Activated CD8-positive, alpha-beta T cell treated with anti-CD3 and anti-CD28 coated beads, Interleukin-2, amount 10 ng/mL, durations not matched to agents 7 days and 5 days (primary cell): ENCODE data around the gene CHRNE. TPM values are rescaled to one million over a fixed set of nuclear protein-coding genes. Genes with fewer than 3 reads are reported as not detected.

Experiments used
- ATAC-seq: fragments of 150-1000 bp; cut with Tn5 transposase; one replicate; pipeline ENCODE4 v1.10.0; 2021; ENCODE audit warnings: moderate library complexity
- CTCF ChIA-PET: fragments of 350-600 bp; sonication (Branson Sonifier 250); formaldehyde crosslinking; loops from one replicate; lab custom pipeline; 2021; ENCODE audit warnings: antibody characterized with exemption; lab: Charles Lee
- POLR2A ChIA-PET: fragments of 350-600 bp; sonication (Branson Sonifier 250); formaldehyde crosslinking; loops from one replicate; lab custom pipeline; 2021; ENCODE audit warnings: antibody characterized with exemption; lab: Charles Lee
- DNase-seq: peaks from one replicate; pipeline ENCODE4 v3.0.0-alpha.2; 2020
- H3K27ac Mint-ChIP-seq: one replicate; pipeline ENCODE4 v1.8.0; 2021; ENCODE audit warnings: mild to moderate bottlenecking, mixed read lengths
- H3K27me3 Mint-ChIP-seq: one replicate; pipeline ENCODE4 v1.8.0; 2021; ENCODE audit warnings: low read depth, mixed read lengths
- H3K36me3 Mint-ChIP-seq: one replicate; pipeline ENCODE4 v1.8.0; 2021; ENCODE audit warnings: low read depth, mixed read lengths
- H3K4me1 Mint-ChIP-seq: one replicate; pipeline ENCODE4 v1.8.0; 2021; ENCODE audit warnings: low read depth, mixed read lengths
- H3K4me3 Mint-ChIP-seq: one replicate; pipeline ENCODE4 v1.8.0; 2021; ENCODE audit warnings: mild to moderate bottlenecking, mixed read lengths
- H3K9me3 Mint-ChIP-seq: one replicate; pipeline ENCODE4 v1.8.0; 2022; ENCODE audit warnings: mixed read lengths; ENCODE audit not compliant: insufficient read depth
- total RNA-seq, 2 experiments: library from RNA; stranded (reverse); gene quantifications; one replicate each; pipeline ENCODE4 v1.2.3, GENCODE V29; 2021

The CHRNE gene
- total RNA-seq, 2 experiments from 2014 or later: 0.26 to 0.45 TPM

DNA sequence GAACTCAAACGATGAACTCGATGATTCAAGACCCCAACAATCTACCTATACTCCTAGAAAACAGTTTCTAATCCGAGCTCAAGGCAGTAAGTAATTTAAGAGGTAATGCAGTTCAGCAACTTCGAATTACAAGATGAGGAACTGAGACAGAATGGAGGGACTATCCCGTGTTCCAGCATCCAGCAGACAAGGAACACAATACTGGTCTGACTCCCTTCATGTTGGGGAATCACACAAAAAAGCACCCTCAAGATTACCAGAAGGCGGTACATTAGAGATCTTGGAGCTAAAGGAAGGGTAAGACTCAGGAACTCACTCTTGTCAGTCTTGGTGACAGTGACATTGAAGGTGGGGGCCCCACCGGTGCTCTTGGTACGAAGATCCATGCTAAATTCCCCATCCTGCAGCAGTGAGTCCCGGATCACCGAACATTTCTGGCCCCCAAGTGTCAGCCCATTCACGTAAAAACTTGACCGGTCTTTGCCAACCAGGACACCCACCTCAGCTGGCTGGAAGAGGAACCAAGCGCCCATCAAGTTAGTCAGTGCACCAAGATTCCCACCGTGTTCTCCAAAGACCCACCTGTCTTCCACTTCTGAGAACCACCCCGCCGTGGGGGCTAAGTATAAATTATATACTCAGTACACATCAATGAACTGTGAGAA is 43.5 kb upstream of the CHRNE start:
- Mint-ChIP-seq H3K4me1 (peaks cover 56% of the 10 kb centered on the region), H3K36me3 (peaks cover 66% of the 10 kb centered on the region), H3K4me3 (peak overlapping the region; percentile 97), H3K27ac (peak overlapping the region; percentile 88), H3K9me3 (no peaks in the 10 kb centered on the region), H3K27me3 (no peaks in the 10 kb centered on the region)
- ChIA-PET POLR2A (interaction anchor here (1.0 to 10.0 kb wide), 13 partner anchors 6 to 237 kb away, joined by 3 to 239 read pairs (median 4); partner anchors contain the start of genes CAMTA2, RNF167, SLC25A11 and SPAG7), CTCF (interaction anchor here (1.1 to 3.5 kb wide), 5 partner anchors 11 to 115 kb away, joined by 3 to 13 read pairs (median 3); partner anchors contain the start of genes CHRNE and SPAG7)
- DNase-seq (peak; percentile 45), ATAC-seq (no peak)

DNA sequence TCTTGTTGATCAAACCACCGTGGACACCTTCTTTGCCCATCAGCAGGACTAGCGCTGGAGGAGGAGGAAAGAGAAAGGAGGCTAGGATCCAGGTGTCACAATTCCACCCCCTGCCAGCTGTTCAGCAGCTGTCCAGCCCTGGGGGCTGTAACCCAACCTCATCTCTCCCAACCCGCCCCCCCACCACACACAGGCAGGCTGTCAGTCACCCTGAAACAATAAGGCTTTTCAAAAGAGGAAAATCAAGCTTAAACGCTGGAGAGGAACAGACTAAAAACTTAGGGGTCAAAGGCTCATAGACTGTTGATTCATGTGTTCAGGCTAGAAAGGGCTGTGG is 43.0 kb upstream of the CHRNE start:
- POLR2A ChIA-PET: interaction anchor here (0.6 to 10.0 kb wide), 8 partner anchors 9 to 236 kb away, joined by 3 to 239 read pairs (median 3); partner anchors contain the start of genes CAMTA2 and SPAG7

DNA sequence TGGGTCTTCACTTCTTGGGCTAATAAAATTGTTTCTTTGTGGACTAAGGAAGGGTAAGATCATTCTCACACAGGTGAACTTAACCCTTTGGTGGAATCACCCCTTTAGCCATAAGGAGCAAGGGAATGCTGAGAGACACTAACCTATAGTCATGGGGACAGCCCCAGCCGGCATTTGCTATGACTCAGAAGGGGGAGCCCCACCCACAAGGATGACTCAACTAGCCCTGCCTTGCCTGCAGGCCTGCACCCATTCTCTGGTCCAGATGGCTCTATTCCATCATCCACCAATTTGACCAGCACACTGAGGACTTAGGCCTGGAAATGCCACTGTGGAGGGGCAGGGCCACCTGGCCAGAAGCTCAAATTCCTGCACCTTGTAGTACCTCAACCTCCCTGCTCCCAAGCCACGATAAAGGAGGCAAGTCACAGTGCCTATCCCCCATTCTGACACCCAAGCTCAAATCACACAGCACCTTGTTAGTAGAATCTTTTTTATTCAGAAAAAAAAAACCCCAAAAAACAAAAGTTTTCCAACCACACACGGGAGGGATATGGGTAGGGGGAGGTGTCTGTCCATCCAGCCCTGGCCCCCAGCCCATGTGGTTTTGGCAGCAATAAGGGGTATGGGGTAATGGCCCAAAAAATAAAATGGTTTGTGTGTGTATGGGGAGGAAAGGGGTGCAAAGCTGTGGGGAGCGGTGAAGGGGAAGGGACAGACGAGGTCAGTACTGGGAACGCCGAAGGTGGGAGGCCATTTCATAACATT is 42.5 kb upstream of the CHRNE start:
- H3K27me3 Mint-ChIP-seq: no peaks in the 10 kb centered on the region
- H3K9me3 Mint-ChIP-seq: no peaks in the 10 kb centered on the region
- H3K4me1 Mint-ChIP-seq: peaks cover 46% of the 10 kb centered on the region
- DNase-seq (peak; percentile 90), ATAC-seq (peak; percentile 24)
- CTCF ChIA-PET: interaction anchor here (1.1 to 3.5 kb wide), 4 partner anchors 22 to 116 kb away, joined by 3 to 13 read pairs (median 4); partner anchors contain the start of genes CHRNE and SPAG7
- H3K4me3 Mint-ChIP-seq: peak overlapping the region; percentile 97
- H3K36me3 Mint-ChIP-seq: peaks cover 76% of the 10 kb centered on the region
- peak overlapping the region; percentile 88 for H3K27ac Mint-ChIP-seq
- POLR2A ChIA-PET: interaction anchor here (0.6 to 10.0 kb wide), 7 partner anchors 10 to 236 kb away, joined by 3 to 239 read pairs (median 3); partner anchors contain the start of genes CAMTA2 and SPAG7

More for the DNA sequence above, 43.0 kb upstream of the CHRNE start:
- ATAC-seq (no peak), DNase-seq (no peak)
- Mint-ChIP-seq H3K9me3 (no peaks in the 10 kb centered on the region), H3K4me3 (peak overlapping the region; percentile 97), H3K27me3 (no peaks in the 10 kb centered on the region), H3K36me3 (peaks cover 71% of the 10 kb centered on the region), H3K4me1 (peaks cover 52% of the 10 kb centered on the region), H3K27ac (peak overlapping the region; percentile 88)
- CTCF ChIA-PET: interaction anchor here (1.1 to 3.5 kb wide), 4 partner anchors 11 to 116 kb away, joined by 3 to 13 read pairs (median 3); partner anchors contain the start of genes CHRNE and SPAG7

DNA sequence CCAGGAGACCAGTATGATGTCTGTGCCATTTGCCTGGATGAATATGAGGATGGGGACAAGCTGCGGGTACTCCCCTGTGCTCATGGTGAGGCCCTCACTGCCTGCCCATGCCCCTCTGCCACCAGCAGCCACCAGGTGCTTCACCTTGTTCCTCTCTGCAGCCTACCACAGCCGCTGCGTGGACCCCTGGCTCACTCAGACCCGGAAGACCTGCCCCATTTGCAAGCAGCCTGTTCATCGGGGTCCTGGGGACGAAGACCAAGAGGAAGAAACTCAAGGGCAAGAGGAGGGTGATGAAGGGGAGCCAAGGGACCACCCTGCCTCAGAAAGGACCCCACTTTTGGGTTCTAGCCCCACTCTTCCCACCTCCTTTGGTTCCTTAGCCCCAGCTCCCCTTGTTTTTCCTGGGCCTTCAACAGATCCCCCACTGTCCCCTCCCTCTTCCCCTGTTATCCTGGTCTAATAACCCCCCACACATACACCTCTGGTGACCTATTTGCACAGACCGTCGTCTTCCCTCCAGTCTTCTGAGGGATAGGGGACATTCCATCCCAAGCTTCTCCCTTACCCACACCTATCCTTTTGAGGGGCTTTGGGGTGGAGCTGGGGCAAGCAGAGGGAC is 41.8 kb upstream of the CHRNE start:
- Mint-ChIP-seq H3K4me3 (peak overlapping the region; percentile 97), H3K9me3 (no peaks in the 10 kb centered on the region), H3K27ac (peak overlapping the region; percentile 88), H3K27me3 (no peaks in the 10 kb centered on the region), H3K36me3 (peaks cover 81% of the 10 kb centered on the region), H3K4me1 (peaks cover 45% of the 10 kb centered on the region)
- POLR2A ChIA-PET: interaction anchor here (0.6 to 10.0 kb wide), 5 partner anchors 14 to 388 kb away, joined by 3 to 239 read pairs (median 3); partner anchors contain the start of genes C17orf107 and SPAG7
- DNase-seq: peak; percentile 63
- CTCF ChIA-PET: interaction anchor here (1.2 kb wide), 1 partner anchor 22 kb away, joined by 4 read pairs; no protein-coding TSS in a partner anchor
- no peak for ATAC-seq

DNA sequence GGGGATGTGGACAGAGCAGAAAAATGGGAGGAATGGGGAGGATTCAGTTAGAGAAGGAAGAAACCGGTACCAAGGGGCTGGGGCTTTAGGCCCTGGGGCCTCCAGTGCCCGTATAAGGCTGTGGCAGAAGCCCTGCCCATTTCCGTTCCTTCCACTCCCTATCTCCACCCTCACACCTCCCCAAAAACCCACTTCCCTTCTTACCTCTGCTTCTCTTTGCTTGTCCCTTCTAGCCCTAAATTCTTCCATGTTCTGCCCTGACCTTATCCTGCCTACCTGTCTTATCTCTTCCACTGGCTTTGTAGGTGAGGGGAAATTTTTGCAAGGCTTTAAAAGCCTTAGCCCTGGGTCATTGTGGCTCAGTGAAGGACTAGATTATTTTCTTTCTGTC is 41.3 kb upstream of the CHRNE start:
- ATAC-seq (peak; percentile 16), DNase-seq (peak; percentile 87)
- no peaks in the 10 kb centered on the region for H3K9me3 Mint-ChIP-seq
- H3K27ac Mint-ChIP-seq: peak overlapping the region; percentile 88
- no peaks in the 10 kb centered on the region for H3K27me3 Mint-ChIP-seq
- peak overlapping the region; percentile 97 for H3K4me3 Mint-ChIP-seq
- POLR2A ChIA-PET: interaction anchor here (0.6 to 10.0 kb wide), 5 partner anchors 24 to 388 kb away, joined by 3 to 239 read pairs (median 3); partner anchors contain the start of genes C17orf107 and SPAG7
- peaks cover 82% of the 10 kb centered on the region for H3K36me3 Mint-ChIP-seq
- H3K4me1 Mint-ChIP-seq: peaks cover 45% of the 10 kb centered on the region
- CTCF ChIA-PET: interaction anchor here (0.7 to 1.2 kb wide), 2 partner anchors 23 to 35 kb away, joined by 4 read pairs; no protein-coding TSS in a partner anchor

DNA sequence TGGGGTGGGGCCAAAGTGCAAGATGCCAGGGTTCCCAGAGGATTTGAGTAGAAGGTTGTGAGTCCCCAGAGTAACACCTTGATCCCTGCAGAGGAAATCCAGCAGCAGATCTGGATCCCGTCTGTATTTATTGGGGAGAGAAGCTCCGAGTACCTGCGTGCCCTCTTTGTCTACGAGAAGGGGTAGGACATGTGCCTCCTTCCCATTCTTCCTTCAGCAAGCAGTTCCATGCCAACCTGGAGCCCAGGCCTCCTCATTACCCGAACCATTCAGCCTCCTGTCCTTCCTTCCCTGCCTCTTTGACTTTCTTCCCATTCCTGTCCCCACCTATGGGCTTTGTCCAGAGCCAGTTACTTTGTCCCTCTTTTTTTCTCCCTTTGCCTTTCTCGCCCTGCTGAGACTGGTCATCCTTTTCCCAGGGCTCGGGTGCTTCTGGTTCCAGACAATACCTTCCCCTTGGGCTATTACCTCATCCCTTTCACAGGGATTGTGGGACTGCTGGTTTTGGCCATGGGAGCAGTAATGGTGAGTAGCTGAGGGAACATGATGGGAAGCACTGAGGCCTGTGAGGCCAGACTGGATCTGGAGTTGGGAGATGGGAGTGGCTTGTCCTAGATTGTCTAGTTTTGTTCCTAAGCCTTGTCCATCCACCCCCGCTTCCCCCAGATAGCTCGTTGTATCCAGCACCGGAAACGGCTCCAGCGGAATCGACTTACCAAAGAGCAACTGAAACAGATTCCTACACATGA is 40.0 kb upstream of the CHRNE start:
- Mint-ChIP-seq H3K4me3 (peak overlapping the region; percentile 97), H3K9me3 (no peaks in the 10 kb centered on the region), H3K27ac (peak overlapping the region; percentile 88), H3K27me3 (no peaks in the 10 kb centered on the region), H3K36me3 (peaks cover 88% of the 10 kb centered on the region), H3K4me1 (peaks cover 54% of the 10 kb centered on the region)
- ChIA-PET POLR2A (interaction anchor here (1.1 to 5.8 kb wide), 2 partner anchors 25 to 34 kb away, joined by 4 to 101 read pairs; partner anchors contain the start of gene SPAG7), CTCF (no interaction called here)
- ATAC-seq (no peak), DNase-seq (no peak)

DNA sequence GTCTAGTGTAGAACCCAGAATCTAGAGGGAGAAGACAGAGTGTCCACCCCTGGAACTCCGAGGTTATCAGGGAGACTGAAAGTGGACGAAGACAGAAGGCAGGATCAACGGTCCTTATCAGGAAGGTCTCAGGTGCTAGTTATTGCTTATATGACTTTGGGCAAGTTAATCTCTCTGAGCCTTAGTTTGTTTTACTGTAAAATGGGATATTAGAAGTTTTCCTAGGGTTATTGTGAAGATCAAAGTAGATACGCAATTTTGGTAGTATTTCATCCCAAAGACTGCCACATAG is 38.4 kb upstream of the CHRNE start:
- Mint-ChIP-seq H3K9me3 (no peaks in the 10 kb centered on the region), H3K4me3 (peak overlapping the region; percentile 97), H3K27me3 (no peaks in the 10 kb centered on the region), H3K27ac (peak overlapping the region; percentile 88), H3K4me1 (peaks cover 71% of the 10 kb centered on the region), H3K36me3 (peaks cover 88% of the 10 kb centered on the region)
- CTCF ChIA-PET: interaction anchor here (2.5 to 3.4 kb wide), 2 partner anchors 10 to 26 kb away, joined by 8 to 26 read pairs; partner anchors contain the start of genes ENO3 and SPAG7
- DNase-seq (no peak), ATAC-seq (no peak)
- POLR2A ChIA-PET: interaction anchor here (1.8 to 5.8 kb wide), 4 partner anchors 9 to 46 kb away, joined by 9 to 101 read pairs (median 40); partner anchors contain the start of genes CAMTA2, ENO3, PFN1 and SPAG7

DNA sequence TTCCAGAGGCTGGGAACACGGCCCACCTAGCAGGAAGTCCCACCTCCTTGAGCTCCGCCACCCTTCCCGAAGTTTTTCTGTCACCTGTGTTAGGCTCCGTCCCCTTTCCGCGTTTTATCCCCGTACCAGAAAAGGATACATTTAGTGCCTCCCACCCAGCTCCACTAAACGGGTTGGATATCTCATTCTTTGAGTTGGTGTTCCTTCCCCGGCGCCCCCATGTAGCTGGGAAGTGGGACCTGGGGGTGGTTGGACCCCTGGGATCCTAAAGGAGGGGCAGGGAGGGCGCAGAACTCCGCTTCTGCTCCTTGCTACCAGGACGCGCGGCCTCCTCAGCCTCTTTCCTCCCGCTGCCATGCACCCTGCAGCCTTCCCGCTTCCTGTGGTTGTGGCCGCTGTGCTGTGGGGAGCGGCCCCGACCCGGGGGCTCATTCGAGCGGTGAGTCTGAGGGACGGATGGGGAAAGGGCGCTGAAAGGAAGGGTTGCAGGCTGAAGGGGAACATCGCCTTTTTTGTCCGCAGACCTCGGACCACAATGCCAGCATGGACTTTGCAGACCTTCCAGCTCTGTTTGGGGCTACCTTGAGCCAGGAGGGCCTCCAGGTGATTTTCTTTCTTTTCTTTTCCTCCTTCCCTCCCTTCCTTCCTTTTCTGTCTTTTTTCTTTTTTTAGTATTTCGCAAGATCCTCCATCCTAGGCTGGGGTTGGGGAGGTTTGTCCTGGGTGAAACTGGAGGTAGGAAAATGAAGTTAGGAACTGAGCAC is 37.8 kb upstream of the CHRNE start:
- ATAC-seq: no peak
- CTCF ChIA-PET: interaction anchor here (0.8 to 3.4 kb wide), 12 partner anchors 11 to 374 kb away, joined by 3 to 26 read pairs (median 6); partner anchors contain the start of genes CAMTA2, CHRNE, ENO3 and SPAG7
- Mint-ChIP-seq H3K4me3 (peak overlapping the region; percentile 97), H3K27me3 (no peaks in the 10 kb centered on the region), H3K36me3 (peaks cover 88% of the 10 kb centered on the region), H3K9me3 (no peaks in the 10 kb centered on the region), H3K27ac (peak overlapping the region; percentile 88), H3K4me1 (peaks cover 74% of the 10 kb centered on the region)
- POLR2A ChIA-PET: interaction anchor here (0.5 to 5.8 kb wide), 17 partner anchors 9 to 231 kb away, joined by 3 to 101 read pairs (median 6); partner anchors contain the start of genes ARRB2, C17orf107, CAMTA2 and ENO3
- DNase-seq: peak; percentile 75

DNA sequence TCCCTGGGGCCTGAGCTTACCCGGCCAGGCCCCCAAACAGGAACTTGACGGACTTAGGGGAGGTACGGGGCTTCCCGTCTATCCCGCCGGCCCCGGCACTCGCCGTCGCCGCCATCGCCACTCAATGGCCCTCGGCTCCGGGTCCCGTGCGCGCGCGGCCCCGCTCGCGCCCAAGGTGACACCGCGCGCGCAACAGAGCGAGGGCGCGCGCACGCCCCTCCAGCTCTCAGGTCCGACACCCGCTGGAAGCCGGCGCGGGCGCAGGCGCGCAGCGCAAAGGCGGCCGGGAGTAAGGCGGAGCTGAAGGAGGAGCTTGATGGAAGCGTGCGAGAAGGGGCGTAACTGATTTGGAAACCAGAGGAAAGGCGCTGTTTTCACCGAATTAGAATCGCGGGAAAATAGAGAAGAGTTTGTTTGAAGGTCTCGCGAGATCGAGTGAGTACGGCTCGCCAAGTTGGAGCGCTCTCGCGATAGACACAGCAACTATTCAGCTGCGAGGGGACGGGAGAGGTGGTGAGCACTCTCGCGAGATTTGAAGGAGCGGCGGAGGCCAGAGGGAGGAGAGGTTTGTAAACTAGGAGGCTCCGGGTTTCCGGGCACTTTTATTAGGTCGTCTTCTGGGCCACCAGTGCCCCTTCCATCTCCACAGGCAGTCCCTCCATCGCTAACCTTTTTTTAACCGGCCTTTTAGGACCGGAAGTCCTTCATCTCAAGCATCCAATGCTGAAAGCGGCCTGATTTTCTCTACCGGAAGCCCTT is 37.1 kb upstream of the CHRNE start, which contains the start of the genes RNF167 and SLC25A11:
TSS of gene RNF167 (plus strand) at position 473 of the 759 bp plus-strand sequence. CDS start 642 bp downstream, outside the sequence.
TSS of gene SLC25A11 (minus strand) at position 251 of the 759 bp plus-strand sequence. CDS start at position 115, 136 bp downstream.
- Mint-ChIP-seq H3K4me3 (peak within 1 kb of the TSS; percentile 97), H3K36me3 (peaks cover 84% of the 10 kb centered on the region), H3K27ac (peak within 1 kb of the TSS; percentile 88), H3K9me3 (no peaks in the 10 kb centered on the region), H3K27me3 (no peaks in the 10 kb centered on the region), H3K4me1 (peaks cover 66% of the 10 kb centered on the region)
- CTCF ChIA-PET: interaction anchor here (0.6 to 3.4 kb wide), 17 partner anchors 12 to 373 kb away, joined by 3 to 26 read pairs (median 4); partner anchors contain the start of genes CAMTA2, CHRNE, ENO3 and SPAG7
- peak; percentile 83 for ATAC-seq
- POLR2A ChIA-PET: interaction anchor here (0.5 to 5.8 kb wide), 19 partner anchors 10 to 230 kb away, joined by 3 to 101 read pairs (median 5); partner anchors contain the start of genes ARRB2, C17orf107, CAMTA2 and ENO3
- DNase-seq: peak; percentile 99
